Measurements from ENCODE around the gene PHRF1. TPM values are rescaled to one million over a fixed set of nuclear protein-coding genes. Genes with fewer than 3 reads are reported as not detected.

Gene PHRF1
- total RNA-seq, 1 experiment from 2014 or later, result 48.9 TPM

GRCh38 chr11:623999-624704 lies 47.9 kb downstream of the PHRF1 start:
- H2BK5ac ChIP-seq (ENCODE audit: insufficient read length, low read length), result no peak overlapping the region
- H2BK120ac ChIP-seq (ENCODE audit: low read depth, low read length, poor library complexity, severe bottlenecking), result no peak overlapping the region
- H4K5ac ChIP-seq (ENCODE audit: insufficient read length, low read depth, low read length), result no peak overlapping the region
- no peak overlapping the region for H3K4me2 ChIP-seq (ENCODE audit: insufficient read depth, insufficient read length, low read length)
- no peaks in the 10 kb centered on the region for H3K4me1 ChIP-seq (ENCODE audit: insufficient read depth, low read length)
- no peak overlapping the region for H2BK15ac ChIP-seq (ENCODE audit: low read depth, low read length)
- H3K27ac ChIP-seq (ENCODE audit: insufficient read length, low read depth, low read length), result no peak overlapping the region
- H3T11ph ChIP-seq (ENCODE audit: low read length), result no peak overlapping the region
- H3K9me3 ChIP-seq (ENCODE audit: control insufficient read depth, low read depth, low read length), result no peaks in the 10 kb centered on the region
- no peak overlapping the region for H2BK12ac ChIP-seq (ENCODE audit: insufficient read length, low read depth, low read length)
- no peak overlapping the region for H4K8ac ChIP-seq (replicated peaks; ENCODE audit: insufficient read length, low read depth, low read length)
- TF ChIP-seq, protein P1, sequence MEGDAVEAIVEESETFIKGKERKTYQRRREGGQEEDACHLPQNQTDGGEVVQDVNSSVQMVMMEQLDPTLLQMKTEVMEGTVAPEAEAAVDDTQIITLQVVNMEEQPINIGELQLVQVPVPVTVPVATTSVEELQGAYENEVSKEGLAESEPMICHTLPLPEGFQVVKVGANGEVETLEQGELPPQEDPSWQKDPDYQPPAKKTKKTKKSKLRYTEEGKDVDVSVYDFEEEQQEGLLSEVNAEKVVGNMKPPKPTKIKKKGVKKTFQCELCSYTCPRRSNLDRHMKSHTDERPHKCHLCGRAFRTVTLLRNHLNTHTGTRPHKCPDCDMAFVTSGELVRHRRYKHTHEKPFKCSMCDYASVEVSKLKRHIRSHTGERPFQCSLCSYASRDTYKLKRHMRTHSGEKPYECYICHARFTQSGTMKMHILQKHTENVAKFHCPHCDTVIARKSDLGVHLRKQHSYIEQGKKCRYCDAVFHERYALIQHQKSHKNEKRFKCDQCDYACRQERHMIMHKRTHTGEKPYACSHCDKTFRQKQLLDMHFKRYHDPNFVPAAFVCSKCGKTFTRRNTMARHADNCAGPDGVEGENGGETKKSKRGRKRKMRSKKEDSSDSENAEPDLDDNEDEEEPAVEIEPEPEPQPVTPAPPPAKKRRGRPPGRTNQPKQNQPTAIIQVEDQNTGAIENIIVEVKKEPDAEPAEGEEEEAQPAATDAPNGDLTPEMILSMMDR (conservative IDR thresholded peaks at IDR 0.05), result no peak
- DNase-seq, result no peak
- no peaks in the 10 kb centered on the region for H3K23me2 ChIP-seq (ENCODE audit: insufficient read length, low read depth, low read length, poor library complexity, severe bottlenecking)
- peaks cover 6% of the 10 kb centered on the region; the same call in 1 of the 2 replicates for H3K27me3 ChIP-seq (ENCODE audit: insufficient read depth, low read length)
- no peak overlapping the region for H4K91ac ChIP-seq (ENCODE audit: insufficient read length, low read depth, low read length)
- no peak overlapping the region for H2BK20ac ChIP-seq (ENCODE audit: low read depth, low read length, poor library complexity, severe bottlenecking)
- no peak overlapping the region for H3K18ac ChIP-seq (ENCODE audit: insufficient read length, low read depth, low read length)
- no peak overlapping the region for H3K4ac ChIP-seq (ENCODE audit: low read depth, low read length)
- no peak overlapping the region for H3K56ac ChIP-seq (ENCODE audit: insufficient read length, low read depth, low read length)
- H3K4me3 Mint-ChIP-seq, result no peak overlapping the region
- H3K23ac ChIP-seq (ENCODE audit: insufficient read length, low read depth, low read length), result no peak overlapping the region
- no peaks in the 10 kb centered on the region for H3K79me1 ChIP-seq (ENCODE audit: insufficient read depth, low read depth, low read length, poor library complexity, severe bottlenecking)
- peaks cover 6 to 18% of the 10 kb centered on the region in 2 experiments for H3K4me1 Mint-ChIP-seq
- no peak overlapping the region for H2AK5ac ChIP-seq (ENCODE audit: insufficient read length, low read length)
- H2AFZ ChIP-seq (ENCODE audit: low read length), result no peak overlapping the region
- no peaks in the 10 kb centered on the region for H4K20me1 ChIP-seq (ENCODE audit: control insufficient read depth, insufficient read depth, insufficient read length)
- H3K27me3 Mint-ChIP-seq (ENCODE audit: low read depth), result peaks cover 27% of the 10 kb centered on the region
- no CpG with 5 or more reads among the region's 25 CpGs for WGBS (ENCODE audit: extremely low coverage, insufficient read length, low lambda C conversion rate)
- no peaks in the 10 kb centered on the region; a peak in 1 of 5 replicates for H3K9me3 Mint-ChIP-seq
- H3K14ac ChIP-seq (ENCODE audit: insufficient read depth, low read length), result no peak overlapping the region; the same call in 1 of the 2 replicates
- H3K79me2 ChIP-seq (ENCODE audit: insufficient read depth, low read length), result no peaks in the 10 kb centered on the region
- no peak overlapping the region for H3K9ac ChIP-seq (ENCODE audit: extremely low read depth, insufficient read length, low read length)
- no peak overlapping the region for H3K27ac Mint-ChIP-seq
- peaks cover 0 to 3% (median 0%) of the 10 kb centered on the region in 3 experiments; a peak in 3 of 7 replicates for H3K36me3 Mint-ChIP-seq (ENCODE audit: insufficient read depth in 1 of 3, low read depth in 3 of 3)
